HG03439 (cell line): ENCODE results near the gene HS3ST3B1.

Experiments used
- ATAC-seq: cut with Tn5 transposase; IDR thresholded peaks from one replicate; pipeline ENCODE4 v1.9.1; 2021; ENCODE audit warnings: mild to moderate bottlenecking, moderate library complexity; ENCODE audit not compliant: unreplicated experiment

Gene HS3ST3B1

DNA sequence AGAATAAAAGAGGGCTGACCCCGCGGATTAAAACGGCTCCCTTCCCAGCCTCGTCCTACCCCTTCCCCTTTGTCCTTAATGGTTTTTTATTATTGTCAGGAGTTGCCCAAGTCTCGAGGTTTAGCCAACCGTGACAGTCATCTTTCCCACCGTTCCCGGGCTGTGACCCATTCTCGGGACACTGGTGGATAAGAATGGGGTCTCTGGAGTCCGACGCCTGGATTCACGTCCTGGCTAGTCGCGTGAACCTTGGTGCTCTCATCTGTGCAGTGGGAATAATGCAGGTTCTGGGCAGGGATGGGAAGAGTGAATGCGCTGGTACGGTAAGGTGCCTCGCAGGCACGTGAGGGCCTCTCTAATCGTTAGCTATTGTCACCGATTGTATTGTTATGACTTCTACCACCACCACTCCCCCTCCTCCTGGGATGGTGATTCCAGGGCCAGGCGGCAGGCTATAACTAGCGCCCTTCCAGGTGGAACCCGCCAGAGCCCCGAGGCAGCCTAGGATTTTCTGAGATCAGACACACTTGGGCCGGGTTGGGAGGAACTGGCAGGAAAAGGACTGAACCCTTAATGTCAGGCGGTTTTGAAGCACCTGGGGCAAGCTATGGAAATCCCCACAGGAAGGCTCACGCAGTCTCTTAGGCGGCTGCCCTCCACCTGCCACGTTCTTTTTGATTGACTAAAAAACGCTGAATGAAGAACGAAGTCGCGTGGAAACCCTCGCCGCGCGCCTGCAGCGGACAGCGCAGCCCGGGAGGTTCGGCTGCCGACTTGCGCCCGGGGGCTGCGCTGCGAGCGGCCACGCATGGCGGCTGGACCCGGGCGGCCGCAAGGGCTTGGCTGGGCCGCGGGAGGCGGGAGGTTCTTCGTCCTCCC is 2.7 kb downstream of the HS3ST3B1 start:
- no peak for ATAC-seq

DNA sequence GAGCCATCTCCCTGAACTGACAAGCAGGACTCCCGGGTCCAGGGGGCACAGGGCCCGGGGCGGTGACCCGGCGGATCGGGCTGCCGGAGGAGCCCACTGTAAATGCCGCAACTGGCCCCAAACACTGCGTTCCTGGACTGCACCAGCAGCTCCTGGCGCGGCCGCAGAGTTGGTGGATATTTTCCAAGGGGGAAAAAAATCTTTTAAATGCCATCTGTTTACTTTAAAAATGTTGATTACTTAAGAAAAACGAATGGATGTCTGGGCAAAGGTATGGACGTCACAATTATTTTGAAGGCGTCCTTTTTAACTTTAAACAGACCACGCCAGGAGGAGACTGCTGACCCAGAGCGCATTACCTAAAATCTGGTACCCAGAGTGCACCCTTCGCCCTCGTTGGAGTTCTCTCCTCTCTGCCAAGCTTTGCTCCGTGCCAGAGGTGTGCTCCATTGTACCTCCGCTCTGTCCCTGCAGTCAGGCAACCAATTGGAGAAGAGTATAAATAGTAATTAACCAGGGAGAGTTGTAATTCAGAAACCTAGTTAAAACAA is 3.4 kb downstream of the HS3ST3B1 start:
- ATAC-seq = no peak

DNA sequence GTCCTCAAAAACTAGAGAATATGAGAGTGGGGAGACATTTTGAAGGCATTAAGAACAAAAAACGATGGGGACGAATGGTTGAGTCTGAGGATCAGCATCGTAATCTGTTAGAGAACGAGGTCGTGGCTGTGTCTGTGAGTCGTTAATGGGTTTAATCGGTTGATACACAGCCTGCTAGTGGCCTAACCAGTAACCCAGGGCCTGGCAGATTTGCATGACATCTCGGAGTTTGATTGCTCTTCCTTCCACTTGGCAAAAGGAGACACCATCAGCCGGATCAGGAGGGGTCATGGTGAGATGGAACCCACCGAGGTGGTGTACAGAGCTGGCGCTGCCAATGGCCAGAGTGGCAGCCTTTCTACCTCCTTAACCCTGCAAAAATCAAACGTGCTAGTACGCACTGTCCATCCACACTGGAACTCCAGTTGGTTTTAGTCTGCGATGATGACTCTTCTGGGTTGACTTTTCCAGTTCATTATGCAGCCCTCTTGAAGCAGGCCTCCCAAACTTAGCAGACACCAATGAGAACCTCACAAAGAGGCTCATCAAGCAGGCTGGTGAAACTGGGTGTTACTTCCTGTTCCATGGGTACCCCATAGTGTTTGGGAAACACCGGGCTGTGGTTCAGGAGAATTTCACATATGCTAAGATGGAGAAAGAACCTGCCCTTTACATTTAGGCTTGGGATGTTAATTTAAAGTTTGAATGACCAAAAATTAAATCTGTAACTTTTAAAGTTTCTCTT is 4.1 kb downstream of the HS3ST3B1 start:
- no peak for ATAC-seq

DNA sequence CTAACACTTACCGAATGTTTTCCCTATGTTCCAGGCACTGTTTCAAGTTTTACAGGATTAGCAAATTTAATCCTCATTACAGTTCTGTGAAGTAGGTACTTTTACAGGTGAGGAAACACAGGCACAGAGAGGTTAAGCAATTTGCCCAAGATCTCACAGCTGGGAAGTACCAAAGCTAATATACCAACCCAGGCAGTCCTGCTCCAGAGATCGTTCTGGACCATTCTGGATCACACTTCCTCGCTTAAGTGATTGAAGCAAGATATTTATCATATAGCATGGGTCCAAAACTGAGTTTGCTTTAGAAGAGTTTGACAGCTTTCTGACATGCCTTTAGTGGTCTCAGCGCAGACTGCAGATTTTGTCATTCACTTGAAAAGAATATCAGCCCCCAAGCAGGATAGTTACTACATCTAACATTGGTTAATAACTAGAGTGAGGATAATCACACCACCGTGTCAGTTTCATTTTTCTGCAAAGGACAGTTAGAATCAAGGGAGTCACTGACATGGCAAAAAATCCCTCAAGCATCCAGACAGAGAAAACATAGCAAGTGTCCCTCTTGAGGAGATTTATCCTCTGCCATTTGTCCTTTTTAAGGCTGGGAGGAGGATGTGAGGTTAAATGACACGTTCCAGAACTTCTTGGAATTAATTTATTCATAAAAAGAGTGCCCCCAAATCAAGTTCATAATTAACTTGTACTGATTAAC is 5.1 kb downstream of the HS3ST3B1 start:
- no peak for ATAC-seq

DNA sequence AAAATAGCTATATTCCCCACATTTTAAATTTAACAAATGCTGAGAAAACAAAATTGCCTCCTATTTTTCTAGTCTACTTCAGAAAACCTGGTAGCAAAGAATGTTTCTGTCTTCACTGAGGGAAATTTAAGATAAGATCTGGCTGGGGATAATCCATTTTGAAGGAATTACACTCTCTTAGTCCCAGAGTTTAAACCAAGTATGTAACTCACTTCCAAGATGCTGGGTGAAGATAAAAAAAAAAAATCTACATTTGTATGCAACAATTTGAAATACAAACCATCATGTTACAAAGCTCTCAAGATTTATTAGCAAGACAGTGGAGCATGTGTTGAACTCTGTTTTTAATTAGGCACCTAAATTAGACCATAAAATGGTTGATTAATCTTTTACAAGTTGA is 5.7 kb downstream of the HS3ST3B1 start:
- ATAC-seq = no peak

DNA sequence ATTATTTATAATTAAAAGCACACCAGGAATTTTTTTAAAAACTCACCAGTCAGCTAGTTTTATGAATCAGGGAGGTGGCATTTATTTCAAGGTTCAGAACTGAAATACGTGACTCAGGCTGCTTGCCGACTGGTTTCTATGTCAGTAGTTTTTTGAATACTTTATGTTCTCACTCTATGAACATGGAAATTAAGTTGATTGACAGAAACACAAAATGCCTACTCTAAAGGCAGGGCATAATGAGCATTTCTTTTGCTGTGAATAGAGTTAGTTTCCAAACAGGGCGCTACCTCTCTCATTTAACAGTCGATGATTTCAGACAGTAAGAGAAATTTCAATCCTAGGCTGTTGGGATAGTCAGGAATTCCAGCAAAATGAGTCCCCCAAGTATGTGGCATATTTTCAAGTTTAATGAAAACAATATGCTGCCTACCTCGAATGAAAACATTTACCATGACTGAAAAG is 6.7 kb downstream of the HS3ST3B1 start:
- ATAC-seq = no peak

DNA sequence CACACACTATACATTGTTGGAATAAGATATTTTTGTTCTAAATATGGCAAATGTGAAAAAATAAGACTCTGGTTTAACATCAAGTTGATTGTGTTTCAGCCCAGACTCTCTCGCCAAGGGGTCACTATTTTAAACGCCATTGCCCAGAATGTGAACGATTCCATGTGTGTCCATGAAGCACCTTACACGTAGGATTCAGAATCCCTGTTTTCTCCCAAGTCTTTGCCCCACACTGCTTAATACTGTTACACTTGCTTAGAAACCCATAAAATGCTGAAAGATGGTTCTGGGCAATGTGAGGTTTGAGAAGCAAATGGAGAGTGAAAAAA is 7.7 kb downstream of the HS3ST3B1 start:
- ATAC-seq = no peak

DNA sequence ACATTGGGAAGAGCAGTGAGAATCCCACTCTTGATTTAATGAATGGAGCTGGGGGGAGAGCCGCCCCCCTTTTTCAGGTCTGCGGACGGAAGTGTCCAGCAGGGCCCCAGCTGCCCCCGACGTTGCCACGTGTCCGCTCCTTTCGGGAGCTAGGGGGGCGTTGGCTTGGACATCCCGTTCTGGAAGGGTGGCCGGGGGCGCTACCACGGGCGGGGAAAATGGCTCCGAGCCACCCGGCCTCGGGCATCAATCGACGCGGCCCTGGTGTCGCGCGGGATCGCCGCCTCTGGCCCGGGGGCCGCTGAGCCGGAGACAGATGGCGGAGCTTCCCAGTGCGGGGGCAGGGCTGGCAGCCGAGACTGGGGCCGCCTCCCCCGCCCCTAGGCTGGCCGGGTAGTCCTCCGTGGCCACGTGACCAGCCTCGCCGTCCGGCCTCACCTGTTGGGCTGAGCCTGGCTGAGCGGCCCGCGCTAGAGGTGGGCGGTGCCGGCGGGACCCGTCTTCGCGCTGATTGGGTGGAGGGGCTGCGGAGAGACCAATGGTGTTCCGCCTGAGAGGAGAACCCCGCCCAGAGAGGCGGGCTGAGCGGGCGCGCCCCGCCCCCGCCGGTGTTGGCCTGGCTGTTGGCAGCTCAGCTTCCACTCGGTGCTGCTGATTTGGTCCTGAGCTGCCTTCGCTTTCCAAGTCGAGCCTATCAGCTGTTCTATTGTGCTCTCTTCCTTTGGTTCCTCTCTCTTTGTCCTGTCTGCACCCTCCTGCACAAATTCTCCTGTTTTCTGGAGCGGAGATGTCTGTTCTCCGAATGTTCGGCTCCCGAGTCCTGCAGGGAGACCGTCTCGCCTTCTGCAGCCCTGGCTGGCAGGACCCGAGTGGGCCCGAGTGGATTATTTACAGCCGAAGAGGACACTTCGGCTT is 8.3 kb downstream of the HS3ST3B1 start:
- no peak for ATAC-seq

DNA sequence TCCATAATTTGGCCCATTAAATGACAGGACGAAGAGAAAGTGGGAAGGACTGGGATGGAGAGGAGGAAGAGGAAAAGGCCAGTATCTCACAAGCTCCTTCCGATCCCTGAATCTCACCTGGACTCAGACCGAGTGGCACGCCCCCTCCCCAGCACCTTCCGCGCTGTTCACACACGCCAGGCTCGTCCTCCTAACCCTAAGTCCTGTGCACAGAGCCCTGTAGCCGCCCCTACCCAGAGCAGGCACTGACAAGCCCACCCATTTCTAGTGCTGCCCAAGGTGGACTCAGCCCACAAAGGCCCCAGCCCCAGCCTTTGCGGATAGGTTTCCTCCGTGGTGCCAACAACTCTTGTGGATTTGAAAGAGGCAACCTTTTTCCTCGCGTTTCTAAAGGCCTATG is 9.2 kb downstream of the HS3ST3B1 start:
- ATAC-seq = no peak

DNA sequence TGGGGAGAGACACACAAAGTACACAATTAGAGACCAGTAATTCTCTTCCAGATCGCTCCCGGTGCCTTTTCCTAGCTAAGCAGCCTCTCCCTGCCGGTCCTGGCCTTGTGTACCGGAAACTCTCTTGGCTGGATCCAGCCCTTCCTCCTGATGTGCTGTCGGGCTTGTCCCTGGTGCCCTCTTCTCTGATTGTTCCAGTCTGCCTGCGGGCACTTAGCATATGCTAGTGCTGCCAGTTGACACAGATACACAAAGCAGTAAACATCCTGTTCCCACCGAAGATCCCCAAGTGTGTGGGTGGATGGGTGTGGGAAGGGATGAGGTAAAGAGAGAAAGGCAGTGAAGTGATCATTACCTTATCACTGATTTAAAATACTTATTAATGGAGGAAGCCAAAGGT is 9.7 kb downstream of the HS3ST3B1 start:
- no peak for ATAC-seq

DNA sequence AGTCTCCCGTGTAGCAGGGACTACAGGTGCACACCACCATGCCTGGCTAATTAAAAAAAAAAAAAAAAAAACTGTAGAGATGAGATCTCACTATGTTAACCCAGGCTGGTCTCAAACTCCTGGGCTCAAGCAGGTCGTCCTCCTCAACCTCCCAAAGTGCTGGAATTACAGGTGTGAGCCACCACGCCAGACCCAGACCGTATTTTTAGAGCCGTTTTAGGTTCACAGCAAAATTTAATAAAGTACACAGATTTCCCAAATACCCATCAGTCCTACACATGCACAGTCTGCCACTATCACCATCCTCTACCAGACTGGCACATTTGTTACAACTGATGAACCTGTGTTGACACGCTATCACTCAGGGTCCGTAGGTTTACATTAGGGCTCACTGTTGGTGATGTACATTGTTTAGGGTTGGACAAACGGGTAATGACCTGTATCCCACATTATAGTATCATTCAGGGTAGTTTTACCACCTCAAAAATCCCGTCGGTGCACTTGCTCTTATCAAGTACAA is 10.4 kb downstream of the HS3ST3B1 start:
- no peak for ATAC-seq

DNA sequence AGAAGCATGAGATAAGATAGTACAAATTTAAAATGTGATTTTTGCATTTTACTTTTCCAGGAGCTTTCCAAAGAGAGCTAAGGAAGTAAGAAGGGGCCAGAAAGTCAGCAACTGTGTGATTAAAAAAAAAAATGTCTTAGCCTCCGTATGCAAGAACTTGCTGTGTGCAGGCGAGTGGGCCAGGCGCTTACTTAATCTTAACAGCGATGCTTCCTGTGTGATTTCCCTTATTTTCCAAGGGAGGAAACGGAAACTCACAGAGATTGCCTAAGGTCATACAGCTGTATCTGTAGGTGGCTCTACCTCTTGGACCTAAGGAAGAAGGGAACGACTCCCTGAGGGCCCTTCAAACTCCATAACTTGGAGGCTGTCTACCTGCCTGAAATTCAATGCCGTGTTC is 11.1 kb downstream of the HS3ST3B1 start:
- no peak for ATAC-seq

DNA sequence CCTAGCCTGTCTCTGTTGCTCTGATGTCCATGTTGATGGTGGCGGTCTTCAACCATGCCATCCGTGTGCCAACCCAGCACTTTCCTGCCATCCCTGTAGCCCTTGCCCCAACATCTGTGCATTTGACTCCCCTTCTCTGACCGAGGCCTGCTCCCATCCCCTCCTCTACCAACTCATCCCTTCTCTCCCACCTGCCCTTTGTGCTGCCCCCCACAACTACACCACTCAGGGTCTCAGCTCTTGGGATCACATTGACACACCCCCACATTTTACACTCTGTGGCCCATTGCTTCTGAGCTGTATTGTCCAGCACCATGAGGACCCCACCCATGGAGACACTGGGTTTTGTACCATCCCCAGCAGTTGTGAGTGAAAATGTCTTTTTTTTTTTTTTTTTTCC is 11.6 kb downstream of the HS3ST3B1 start:
- ATAC-seq = no peak

DNA sequence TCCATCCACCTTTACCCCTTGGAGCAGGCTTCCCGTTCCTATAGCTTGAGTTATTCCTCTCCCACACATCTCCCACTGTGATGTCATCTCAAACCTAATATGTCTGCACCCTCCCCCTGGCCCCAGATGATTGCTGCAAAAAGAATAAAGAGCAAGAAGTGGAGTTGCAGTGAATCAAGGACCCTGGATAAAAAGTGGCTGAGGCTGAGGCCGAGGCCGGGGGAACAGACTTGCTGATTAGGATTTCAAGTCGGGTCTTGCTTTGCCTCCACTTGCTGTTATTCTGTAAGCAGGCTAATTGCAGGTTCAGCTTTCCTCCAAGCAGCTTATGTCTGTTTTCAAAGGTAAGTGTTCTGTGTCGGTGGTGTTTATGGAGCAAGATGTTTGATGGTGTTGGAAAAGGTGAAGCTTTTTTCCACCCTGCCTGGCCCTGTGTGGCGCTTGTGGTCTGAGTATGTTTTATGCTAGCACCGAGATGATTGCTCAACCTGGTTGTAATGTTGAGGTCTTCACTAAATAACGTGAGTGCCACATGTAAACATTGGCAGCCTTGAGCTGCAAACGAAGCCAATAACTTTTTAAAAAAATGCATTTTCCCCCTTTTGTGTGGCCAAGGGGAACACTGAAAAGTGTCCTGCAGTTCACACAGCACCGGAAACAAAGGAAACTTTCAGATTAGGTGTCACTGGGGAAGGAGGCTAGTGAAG is 15.4 kb downstream of the HS3ST3B1 start:
- no peak for ATAC-seq

DNA sequence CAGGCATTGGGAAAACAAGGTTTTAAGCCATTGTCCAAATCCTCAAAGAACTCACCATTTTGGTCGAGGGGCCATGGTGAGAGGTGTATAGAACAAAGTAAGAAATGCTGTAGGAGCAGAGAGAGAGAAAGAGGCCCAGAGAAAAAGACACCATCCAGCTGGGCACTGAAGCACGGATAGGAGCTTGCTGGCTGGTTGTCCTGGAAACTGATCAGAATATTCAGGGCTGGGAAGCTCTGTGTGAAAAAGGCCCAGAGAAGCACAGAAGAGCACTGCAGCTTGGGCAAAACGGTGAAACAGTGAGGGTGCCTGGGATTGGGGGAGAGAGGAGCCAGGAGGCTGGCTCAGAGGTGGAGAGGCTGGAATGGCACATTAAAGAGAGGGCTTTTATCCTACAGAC is 16.5 kb downstream of the HS3ST3B1 start:
- ATAC-seq = no peak

DNA sequence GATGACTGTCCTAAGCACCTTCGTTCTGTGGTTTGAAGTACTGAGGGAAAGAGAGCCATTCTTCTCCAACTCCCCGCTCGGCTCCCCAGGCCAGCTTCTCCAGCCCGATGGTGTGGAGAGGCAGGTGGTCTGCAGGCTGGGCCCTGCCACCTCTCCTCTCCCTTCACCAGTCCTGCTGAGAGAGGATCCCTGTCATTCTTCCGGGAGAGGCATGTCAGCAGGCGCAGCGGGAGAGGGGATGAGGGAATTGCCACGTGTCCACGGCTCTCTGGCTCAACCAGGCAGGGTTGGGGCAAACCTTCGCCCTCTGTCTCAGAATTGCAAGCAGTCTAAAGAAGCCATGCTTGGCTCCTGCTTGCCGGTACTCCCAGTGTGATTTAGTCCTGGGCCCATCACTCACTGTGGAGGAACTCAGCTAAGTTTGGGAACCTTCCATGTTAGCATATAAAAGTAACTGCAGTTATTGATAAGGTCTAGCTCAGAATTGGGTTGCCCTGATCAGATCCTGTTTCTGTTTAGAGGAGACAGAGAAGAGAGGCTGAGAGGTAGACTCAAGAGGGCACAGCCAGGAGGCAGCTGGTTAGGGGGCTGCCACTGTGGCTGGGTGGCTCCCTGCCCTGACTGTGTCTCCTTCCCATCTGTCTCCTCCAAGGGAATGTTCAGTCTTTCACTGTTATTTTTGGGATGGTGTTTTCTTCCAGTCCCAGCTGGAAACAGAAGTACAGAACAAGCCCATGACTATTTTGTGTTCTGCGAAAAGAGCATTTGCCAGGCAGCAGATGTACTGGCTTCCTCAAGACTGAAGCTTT is 17.4 kb downstream of the HS3ST3B1 start:
- ATAC-seq = no peak

DNA sequence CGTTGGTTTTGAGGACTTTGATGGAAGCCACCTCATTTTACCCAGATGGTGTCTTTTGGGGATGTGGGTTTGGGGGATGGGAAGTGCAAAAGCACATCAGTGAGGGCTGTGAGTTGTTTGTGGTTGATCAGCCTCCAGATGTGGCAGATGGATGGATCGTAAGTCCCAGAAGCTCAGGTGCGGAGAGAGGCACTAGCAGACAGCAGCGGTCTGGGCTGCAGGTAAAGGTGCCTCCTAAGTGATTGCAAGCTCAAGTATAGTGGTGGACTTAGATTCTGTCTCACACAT is 18.0 kb downstream of the HS3ST3B1 start:
- ATAC-seq = no peak

DNA sequence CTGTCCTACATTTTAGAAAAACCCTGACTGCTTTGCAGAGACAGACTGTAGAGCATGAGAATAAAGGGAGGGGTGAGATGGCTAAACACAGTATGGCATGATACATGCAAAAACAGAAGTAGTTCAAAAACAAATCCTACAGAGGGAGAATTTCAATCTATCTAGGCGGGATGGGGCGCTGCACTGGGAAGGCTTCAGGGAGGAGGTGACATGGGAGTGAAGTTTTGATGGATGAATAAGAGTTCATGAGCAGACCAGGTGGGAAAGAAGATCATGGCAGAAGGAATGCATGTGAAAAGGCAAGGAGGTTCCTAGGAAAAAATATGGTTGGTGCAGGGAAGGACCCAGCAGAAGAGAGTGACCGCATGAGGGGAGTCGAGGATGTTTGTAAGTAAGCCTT is 19.2 kb downstream of the HS3ST3B1 start:
- ATAC-seq = no peak
